ENCODE data around the gene PLCL2.

DNA sequence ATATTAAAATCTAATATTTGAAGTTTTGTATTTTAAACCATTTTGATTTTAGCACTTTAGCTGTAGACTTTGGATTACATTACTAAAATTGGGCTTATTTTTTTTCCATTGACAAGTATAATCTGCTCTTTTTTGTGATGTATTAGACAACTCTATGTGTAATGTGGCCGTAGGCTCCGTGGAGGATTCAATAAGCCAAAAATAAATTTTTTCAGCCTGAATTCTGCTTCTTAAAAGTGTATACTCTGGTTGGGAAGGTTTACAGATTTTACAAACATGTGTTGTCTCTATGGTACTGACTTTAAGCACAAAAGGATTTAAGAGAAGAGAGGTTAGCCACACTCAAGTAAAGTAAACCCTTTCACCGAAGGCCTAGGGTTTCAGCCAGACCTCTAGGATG lies 110.8 kb downstream of the PLCL2 start:
- TF ChIP-seq CHD1 (IDR thresholded peaks at IDR 0.05; ENCODE audit: low read depth, low read length), result no peak
- TF ChIP-seq POLR2AphosphoS2 (IDR thresholded peaks at IDR 0.05; ENCODE audit: low read depth, low read length), result no peak
- TF ChIP-seq, protein P1, sequence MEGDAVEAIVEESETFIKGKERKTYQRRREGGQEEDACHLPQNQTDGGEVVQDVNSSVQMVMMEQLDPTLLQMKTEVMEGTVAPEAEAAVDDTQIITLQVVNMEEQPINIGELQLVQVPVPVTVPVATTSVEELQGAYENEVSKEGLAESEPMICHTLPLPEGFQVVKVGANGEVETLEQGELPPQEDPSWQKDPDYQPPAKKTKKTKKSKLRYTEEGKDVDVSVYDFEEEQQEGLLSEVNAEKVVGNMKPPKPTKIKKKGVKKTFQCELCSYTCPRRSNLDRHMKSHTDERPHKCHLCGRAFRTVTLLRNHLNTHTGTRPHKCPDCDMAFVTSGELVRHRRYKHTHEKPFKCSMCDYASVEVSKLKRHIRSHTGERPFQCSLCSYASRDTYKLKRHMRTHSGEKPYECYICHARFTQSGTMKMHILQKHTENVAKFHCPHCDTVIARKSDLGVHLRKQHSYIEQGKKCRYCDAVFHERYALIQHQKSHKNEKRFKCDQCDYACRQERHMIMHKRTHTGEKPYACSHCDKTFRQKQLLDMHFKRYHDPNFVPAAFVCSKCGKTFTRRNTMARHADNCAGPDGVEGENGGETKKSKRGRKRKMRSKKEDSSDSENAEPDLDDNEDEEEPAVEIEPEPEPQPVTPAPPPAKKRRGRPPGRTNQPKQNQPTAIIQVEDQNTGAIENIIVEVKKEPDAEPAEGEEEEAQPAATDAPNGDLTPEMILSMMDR (IDR thresholded peaks at IDR 0.05 in 2 of 3, conservative IDR thresholded peaks at IDR 0.05 in 1 of 3; ENCODE audit: control insufficient read depth in 2 of 3, extremely low read depth in 1 of 3, insufficient read depth in 1 of 3, low read depth in 3 of 3, low read length in 3 of 3), result no peak
- TF ChIP-seq RBBP5 (conservative IDR thresholded peaks at IDR 0.05), result no peak
- no peak for TF ChIP-seq SUZ12 (IDR thresholded peaks at IDR 0.05; ENCODE audit: unreplicated experiment)
- TF ChIP-seq ZSCAN29 (IDR thresholded peaks at IDR 0.05), result no peak
- no peak for TF ChIP-seq POLR2AphosphoS5 (IDR thresholded peaks at IDR 0.05; ENCODE audit: low read length)
- TF ChIP-seq SP1 (IDR thresholded peaks at IDR 0.05; ENCODE audit: low read depth, low read length), result no peak

Measured in GM12878 (cell line).